Measurements from ENCODE around the gene CHST13. TPM values are rescaled to one million over a fixed set of nuclear protein-coding genes. Genes with fewer than 3 reads are reported as not detected.

The CHST13 gene
- total RNA-seq, 1 donor from 2014 or later = not detected

DNA sequence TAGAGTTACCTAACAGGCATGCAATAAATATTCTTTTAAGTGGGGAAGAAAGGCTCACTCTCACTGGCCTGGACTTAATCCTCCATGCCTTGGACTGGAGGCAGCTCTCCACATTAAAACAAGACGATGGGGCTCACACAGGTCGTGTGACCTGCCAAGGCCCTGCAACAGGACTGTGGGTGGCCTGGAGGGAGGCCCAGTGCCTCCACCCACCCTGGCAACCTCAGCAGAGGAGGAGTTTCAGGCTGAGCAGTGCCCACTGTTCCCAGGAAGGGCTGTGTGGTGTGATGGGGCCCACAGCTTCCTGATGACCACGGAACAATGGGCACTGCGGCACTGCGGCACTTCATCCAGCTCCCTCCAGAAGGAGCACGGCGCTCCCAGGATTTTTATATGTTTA, 11.9 kb upstream of the CHST13 start:
- DNase-seq (ENCODE audit: low read depth) = no peak
- no peak overlapping the region for H3K4me3 ChIP-seq (ENCODE audit: low read depth, low read length)
- no peaks in the 10 kb centered on the region for H3K36me3 ChIP-seq (ENCODE audit: control insufficient read depth, insufficient read depth, low read length)
- TF ChIP-seq, protein P1, sequence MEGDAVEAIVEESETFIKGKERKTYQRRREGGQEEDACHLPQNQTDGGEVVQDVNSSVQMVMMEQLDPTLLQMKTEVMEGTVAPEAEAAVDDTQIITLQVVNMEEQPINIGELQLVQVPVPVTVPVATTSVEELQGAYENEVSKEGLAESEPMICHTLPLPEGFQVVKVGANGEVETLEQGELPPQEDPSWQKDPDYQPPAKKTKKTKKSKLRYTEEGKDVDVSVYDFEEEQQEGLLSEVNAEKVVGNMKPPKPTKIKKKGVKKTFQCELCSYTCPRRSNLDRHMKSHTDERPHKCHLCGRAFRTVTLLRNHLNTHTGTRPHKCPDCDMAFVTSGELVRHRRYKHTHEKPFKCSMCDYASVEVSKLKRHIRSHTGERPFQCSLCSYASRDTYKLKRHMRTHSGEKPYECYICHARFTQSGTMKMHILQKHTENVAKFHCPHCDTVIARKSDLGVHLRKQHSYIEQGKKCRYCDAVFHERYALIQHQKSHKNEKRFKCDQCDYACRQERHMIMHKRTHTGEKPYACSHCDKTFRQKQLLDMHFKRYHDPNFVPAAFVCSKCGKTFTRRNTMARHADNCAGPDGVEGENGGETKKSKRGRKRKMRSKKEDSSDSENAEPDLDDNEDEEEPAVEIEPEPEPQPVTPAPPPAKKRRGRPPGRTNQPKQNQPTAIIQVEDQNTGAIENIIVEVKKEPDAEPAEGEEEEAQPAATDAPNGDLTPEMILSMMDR (IDR thresholded peaks at IDR 0.05; ENCODE audit: insufficient read depth, low read length, poor library complexity, severe bottlenecking) = no peak
- peaks cover 2% of the 10 kb centered on the region for H3K27me3 ChIP-seq (ENCODE audit: control insufficient read depth, insufficient read depth, low read length)

DNA sequence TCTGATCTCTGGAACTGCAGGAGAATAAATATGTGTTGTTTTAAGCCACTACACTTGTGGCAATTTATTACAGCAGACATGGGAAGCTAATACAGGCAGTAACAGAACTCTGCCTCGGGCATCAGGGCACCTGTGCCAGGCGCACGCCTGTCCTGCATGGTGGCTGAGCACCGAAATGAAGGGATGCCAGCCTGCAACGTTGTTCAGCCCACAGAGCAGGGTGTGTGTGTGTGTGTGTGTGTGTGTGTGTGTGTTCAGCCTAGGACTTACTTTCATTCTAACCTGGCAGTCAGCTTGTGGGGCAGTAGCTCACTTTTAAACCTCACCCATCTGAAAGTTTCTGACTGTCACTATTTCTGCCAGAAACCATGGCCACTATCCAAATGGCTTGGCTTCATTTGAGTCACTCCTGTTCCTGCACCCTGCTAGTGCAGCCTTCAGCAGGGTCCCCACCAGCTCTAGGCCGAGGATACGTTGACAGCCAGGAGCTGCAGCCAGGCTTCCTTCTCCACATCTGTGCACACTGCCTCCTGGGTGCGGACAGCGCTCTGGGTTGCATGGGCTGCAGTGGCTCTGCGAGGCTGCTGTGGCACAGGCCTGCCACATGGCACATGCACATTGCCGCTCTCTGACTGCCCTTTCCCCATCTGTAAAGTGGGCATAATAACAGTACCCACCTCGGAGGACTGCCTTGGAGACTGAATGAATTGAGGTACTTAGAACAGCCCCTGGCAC, 10.9 kb upstream of the CHST13 start:
- TF ChIP-seq, protein P1 (IDR thresholded peaks at IDR 0.05; ENCODE audit: insufficient read depth, low read length, poor library complexity, severe bottlenecking) = no peak
- DNase-seq (ENCODE audit: low read depth) = no peak
- H3K36me3 ChIP-seq (ENCODE audit: control insufficient read depth, insufficient read depth, low read length) = no peaks in the 10 kb centered on the region
- H3K4me3 ChIP-seq (ENCODE audit: low read depth, low read length) = no peak overlapping the region
- peaks cover 2% of the 10 kb centered on the region for H3K27me3 ChIP-seq (ENCODE audit: control insufficient read depth, insufficient read depth, low read length)

DNA sequence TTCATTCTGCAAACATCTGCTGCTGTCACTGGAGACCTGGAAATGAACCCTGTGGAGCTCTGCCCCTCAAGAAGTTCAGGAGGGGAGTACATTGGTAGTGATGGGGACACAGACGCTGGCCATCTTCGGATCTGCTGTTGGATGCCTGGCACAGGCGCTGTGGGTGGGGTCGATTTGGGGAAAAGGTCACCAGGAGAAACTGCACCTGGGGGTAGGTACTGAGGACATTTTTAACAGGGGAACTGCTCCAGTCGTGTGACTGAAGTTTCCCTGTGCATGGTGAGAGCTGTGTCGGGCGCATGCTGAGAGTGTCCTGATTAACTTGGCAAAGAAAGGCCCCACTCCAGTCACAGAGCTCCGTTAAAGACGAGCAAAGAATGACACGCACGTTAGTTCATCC, 9.8 kb upstream of the CHST13 start:
- Histone ChIP-seq H3K36me3 (ENCODE audit: control insufficient read depth, insufficient read depth, low read length) (no peaks in the 10 kb centered on the region), H3K27me3 (ENCODE audit: control insufficient read depth, insufficient read depth, low read length) (peaks cover 5% of the 10 kb centered on the region), H3K4me3 (ENCODE audit: low read depth, low read length) (no peak overlapping the region)
- TF ChIP-seq, protein P1 (IDR thresholded peaks at IDR 0.05; ENCODE audit: insufficient read depth, low read length, poor library complexity, severe bottlenecking) = no peak
- no peak for DNase-seq (ENCODE audit: low read depth)

DNA sequence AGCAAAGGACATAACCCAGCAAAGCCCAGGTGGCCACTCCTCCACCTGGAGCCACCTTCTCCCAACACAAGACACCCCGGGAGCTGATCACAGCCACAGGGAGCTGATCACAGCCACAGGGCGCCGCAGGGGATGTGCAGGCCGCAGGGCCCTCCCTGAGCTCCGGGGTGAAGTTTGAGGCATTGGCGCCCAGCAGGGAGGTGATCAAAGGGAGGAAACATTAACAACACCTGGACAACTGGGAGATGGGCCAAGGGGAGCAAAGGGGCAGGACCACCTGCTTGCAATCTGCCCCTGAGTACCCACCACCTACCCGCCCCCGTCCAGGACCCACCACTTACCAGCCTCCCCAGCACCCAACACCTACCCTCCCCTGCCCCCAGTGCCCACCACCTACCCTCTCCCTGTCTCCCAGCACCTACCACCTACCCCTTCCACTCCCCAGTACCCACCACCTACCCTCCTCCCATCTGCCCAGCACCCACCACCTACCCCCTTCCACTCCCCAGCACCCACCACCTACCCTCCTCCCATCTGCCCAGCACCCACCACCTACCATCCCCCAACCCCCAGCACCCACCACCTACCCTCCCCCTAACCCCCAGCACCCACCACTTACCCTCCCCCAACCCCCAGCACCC, 8.8 kb upstream of the CHST13 start:
- Histone ChIP-seq H3K36me3 (ENCODE audit: control insufficient read depth, insufficient read depth, low read length) (no peaks in the 10 kb centered on the region), H3K27me3 (ENCODE audit: control insufficient read depth, insufficient read depth, low read length) (peaks cover 7% of the 10 kb centered on the region), H3K4me3 (ENCODE audit: low read depth, low read length) (no peak overlapping the region)
- TF ChIP-seq, protein P1 (IDR thresholded peaks at IDR 0.05; ENCODE audit: insufficient read depth, low read length, poor library complexity, severe bottlenecking) = no peak
- no peak for DNase-seq (ENCODE audit: low read depth)

DNA sequence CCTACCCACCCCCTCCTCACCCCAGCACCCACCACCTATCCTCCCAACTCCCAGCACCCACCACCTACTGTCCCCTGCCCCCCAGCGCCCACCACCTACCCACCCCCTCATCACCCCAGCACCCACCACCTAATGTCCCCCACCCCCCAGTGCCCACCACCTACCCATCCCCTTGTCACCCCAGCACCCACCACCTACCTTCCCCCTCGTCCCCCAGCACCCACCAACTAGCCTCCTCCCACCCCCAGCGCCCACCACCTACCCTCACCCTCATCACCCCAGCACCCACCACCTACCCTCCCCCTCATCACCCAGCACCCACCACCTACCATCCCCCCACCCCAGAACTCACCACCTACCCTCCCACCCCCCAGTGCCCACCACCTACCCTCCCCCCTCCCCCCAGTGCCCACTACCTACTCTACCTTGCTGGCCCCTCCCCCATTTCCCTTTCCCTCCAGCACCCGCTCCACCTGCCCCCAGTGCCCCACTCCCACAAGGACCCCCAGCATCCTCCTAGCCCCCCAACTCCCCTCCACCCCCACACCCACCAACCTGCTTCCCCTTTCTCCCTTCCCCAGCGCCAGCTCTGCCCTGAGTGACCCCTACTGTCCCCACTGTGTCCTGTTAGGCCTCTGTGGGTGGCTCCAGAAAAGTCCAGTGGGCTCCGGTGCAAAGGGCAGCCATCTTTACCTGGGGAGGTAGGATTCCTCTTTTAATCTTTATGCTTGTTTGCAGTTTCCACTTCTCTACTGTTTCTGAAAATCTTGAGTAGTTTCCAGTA, 7.6 kb upstream of the CHST13 start:
- Histone ChIP-seq H3K27me3 (ENCODE audit: control insufficient read depth, insufficient read depth, low read length) (peaks cover 7% of the 10 kb centered on the region), H3K36me3 (ENCODE audit: control insufficient read depth, insufficient read depth, low read length) (no peaks in the 10 kb centered on the region), H3K4me3 (ENCODE audit: low read depth, low read length) (no peak overlapping the region)
- no peak for DNase-seq (ENCODE audit: low read depth)
- TF ChIP-seq, protein P1 (IDR thresholded peaks at IDR 0.05; ENCODE audit: insufficient read depth, low read length, poor library complexity, severe bottlenecking) = no peak

Data from kidney epithelial cell (primary cell).